Stimulated activated CD8-positive, alpha-beta memory T cell treated with anti-CD3 and anti-CD28 coated beads, Interleukin-4, amount 100 ng/mL, for 1 hour (primary cell): Measurements from ENCODE around the gene PLD3.
"Not testable (repeated sequence)": the region's sequence is repeated elsewhere in the genome, so short reads cannot be mapped to it uniquely, and the experiment has no call there.

Source experiments
- DNase-seq, 2 donors: peaks; one replicate each; pipeline ENCODE4 v3.0.0-alpha.2; 2020; ENCODE audit warnings: low read depth in 2 of 2, low spot score in 1 of 2

The PLD3 gene

GRCh38 chr19:40388481-40388880 lies 40.0 kb downstream of the PLD3 start:
- DNase-seq, result no peak

- DNase-seq, result no peak
Observed at GRCh38 chr19:40389404-40390083, 41.0 kb downstream of the PLD3 start.

DNA sequence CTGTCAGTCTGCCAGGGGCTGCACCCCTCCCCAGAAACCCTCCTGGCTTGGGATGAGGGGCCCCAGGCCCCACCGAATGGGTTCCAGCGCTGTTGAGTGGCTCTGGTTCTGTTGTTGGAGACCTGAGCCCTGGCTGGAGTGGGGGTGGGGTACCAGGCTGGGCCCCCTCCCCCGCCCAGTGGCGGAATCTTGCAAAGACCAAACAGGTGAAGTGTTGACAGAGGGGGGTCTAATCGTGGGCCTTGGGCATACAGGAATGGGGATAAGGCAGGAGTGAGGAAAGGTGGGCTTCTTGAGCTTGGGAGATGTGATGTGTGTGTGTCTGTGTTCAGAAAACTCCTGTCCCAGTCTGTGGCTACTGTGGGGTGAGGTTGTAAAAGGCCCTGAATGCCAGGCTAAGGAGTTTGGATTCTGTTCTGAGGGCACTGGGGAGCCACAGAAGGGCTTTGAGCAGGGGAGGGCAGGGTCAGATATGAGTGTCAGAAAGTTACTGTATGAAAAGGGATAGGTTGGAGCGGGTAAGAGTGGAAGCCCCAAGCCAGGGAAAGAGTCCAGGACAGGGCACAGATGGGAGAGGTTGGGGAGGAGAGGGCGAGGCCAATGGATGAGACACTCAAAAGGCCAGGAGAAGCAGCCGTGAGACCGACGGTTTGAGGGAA lies 41.7 kb downstream of the PLD3 start, which contains the start of gene HIPK4:
Gene HIPK4, minus strand, starts transcription at position 98 of the 659 bp plus-strand sequence. CDS start 279 bp downstream, outside the sequence.
- no peak for DNase-seq

GRCh38 chr19:40392123-40392522 lies 43.6 kb downstream of the PLD3 start:
- DNase-seq, result no peak

GRCh38 chr19:40392894-40393517 lies 44.5 kb downstream of the PLD3 start:
- no peak for DNase-seq

DNA sequence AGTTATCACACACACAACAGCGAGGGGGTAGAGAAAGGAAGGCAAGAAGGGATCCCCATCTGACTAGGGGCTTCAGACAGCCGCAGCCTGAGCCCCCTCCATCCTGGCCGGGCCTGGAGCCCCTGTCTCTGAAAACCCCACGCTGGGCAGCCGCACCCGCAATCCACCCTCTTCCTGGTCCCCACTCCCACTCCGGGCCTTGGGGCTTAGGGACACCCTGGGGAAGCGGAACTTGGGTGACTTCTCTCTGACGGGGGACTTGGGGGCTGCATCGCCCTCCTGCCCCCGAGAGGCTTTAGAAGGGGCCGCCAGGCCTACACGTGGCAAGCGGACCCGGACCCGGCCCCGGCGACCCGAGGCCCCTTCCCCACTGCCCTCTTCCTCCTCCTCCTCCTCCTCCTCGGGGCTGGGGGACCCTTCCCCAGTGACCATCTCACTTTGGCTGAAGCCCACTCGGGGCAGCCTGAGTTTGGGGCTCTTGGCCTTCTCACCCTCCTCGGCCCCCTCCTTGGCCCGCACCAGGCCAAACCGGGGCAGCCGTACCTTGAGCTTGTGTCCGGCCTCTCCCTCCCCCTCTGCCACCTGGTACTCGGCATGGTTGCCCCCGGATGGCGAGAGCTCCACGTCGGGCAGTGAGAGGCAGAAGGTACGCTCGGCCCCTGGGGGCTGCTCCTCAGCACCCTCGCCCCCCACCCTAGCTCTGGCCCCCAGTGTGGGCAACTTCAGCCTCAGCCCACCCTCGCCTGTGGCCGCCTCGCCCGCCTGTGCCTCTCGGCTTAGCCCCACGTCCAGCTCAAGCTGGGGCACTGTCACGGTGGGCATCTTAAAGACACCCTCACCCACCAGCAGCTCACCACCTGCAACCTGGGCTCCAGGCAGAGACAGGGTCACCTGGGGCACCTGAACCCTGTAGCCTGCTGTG lies 45.7 kb downstream of the PLD3 start:
- no peak for DNase-seq

- DNase-seq, result no peak
Observed at GRCh38 chr19:40394816-40395210, 46.3 kb downstream of the PLD3 start.

DNA sequence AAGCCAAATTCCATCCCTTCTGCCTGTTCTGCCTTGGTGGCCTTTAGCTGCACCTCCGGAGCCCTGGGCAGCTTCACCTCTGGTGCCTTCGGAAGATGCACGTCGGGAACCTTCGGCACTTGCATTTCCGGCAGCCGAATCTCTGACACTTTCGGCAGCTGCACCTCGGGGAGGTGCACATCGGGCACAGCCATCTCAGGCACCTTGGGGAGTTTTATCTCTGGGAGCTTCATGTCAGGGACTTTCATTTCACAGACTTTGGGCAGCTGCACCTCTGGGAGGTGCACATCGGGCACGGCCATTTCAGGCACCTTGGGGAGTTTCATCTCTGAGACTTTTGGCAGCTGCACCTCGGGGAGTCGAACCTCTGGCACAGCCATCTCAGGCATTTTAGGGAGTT lies 47.5 kb downstream of the PLD3 start:
- DNase-seq, result no peak

- no peak for DNase-seq
Observed at GRCh38 chr19:40396886-40397567, 48.5 kb downstream of the PLD3 start.

GRCh38 chr19:40397568-40397906 lies 49.0 kb downstream of the PLD3 start:
- DNase-seq, result no peak

- peak in 1 of 2 donors; percentile 27 for DNase-seq
Observed at GRCh38 chr19:40398417-40399131, 50.1 kb downstream of the PLD3 start.

GRCh38 chr19:40400559-40400958 lies 52.1 kb downstream of the PLD3 start:
- DNase-seq, result no peak

GRCh38 chr19:40403262-40403984 lies 54.9 kb downstream of the PLD3 start:
- DNase-seq, result peak; percentile 55 to 58

GRCh38 chr19:40407714-40408597 lies 59.5 kb downstream of the PLD3 start:
- DNase-seq, result no peak

DNA sequence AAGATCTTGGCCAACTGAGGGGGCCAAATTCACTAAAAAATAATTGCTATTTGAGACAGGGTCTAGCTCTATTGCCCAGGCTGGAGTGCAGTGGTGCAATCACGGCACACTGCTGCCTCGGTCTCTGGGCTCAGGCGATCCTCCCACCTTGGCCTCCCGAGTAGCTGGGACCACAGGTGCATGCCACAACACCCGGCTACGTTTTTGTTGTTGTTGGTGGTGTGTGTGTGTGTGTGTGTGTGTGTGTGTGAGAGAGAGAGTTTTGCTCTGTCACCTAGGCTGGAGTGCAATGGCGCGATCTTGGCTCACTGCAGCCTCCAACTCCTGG lies 60.1 kb downstream of the PLD3 start:
- DNase-seq, result not testable (repeated sequence)

DNA sequence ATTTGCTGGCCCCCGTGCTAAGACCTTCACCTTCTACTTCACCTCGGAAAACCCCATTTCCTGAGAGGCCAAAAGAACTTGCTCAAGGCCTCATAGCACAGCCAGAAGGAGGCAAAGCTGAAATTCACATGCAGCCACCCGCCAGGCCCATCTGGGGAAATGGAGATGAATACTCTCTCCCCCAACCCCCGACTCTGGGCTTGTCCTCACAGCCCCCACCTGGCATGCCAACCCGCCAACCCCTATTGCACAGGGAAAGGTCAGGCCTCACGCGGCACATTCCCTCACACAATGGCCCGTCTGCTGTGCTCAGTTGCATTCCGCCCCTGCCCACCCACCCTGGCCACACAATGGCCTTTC lies 61.5 kb downstream of the PLD3 start:
- DNase-seq, result no peak

- DNase-seq, result no peak
Observed at GRCh38 chr19:40411125-40411842, 62.8 kb downstream of the PLD3 start.

GRCh38 chr19:40411958-40412499 lies 63.5 kb downstream of the PLD3 start:
- no peak for DNase-seq
